Esophagus squamous epithelium (tissue), 5 donors: ENCODE results near the gene MBD6. TPM values are rescaled to one million over a fixed set of nuclear protein-coding genes. Genes with fewer than 3 reads are reported as not detected.

ENCODE experiments used
- DNase-seq: peaks from one replicate; lab custom pipeline; 2025; lab: John Stamatoyannopoulos, UW
- H3K27ac ChIP-seq, 4 donors: fragments of 200-600 bp; sonication (generic); one replicate each; pipeline ENCODE4 v1.5.1; 2016 to 2019; ENCODE audit warnings: mild to moderate bottlenecking in 1 of 4
- H3K27me3 ChIP-seq, 4 donors: fragments of 200-600 bp; sonication (generic); 1 replicate in 3 of 4; 2 replicates in 1 of 4; pipeline versions ENCODE4 v1.5.1 to v1.6.0; 2017 to 2021; ENCODE audit warnings: antibody characterized with exemption in 1 of 4
- H3K36me3 ChIP-seq, 3 donors: fragments of 200-600 bp; sonication (generic); one replicate each; pipeline ENCODE4 v1.5.1; 2016 to 2019
- H3K4me1 ChIP-seq, 3 donors: fragments of 200-600 bp; sonication (generic); one replicate each; pipeline ENCODE4 v1.5.1; 2017 to 2019
- H3K4me3 ChIP-seq, 4 donors: fragments of 200-600 bp; sonication (generic); 1 replicate in 3 of 4; 2 replicates in 1 of 4; pipeline ENCODE4 v1.5.1; 2016 to 2019; ENCODE audit warnings: mild to moderate bottlenecking in 2 of 4, moderate library complexity in 1 of 4
- H3K9me3 ChIP-seq, 3 donors: fragments of 200-600 bp; sonication (generic); one replicate each; pipeline ENCODE4 v1.5.1; 2016 to 2019
- POLR2A ChIP-seq, 4 donors: fragments of 450-650 bp; IDR thresholded peaks; one replicate each; pipeline ENCODE4 v1.6.1; 2017; ENCODE audit warnings: antibody characterized with exemption in 4 of 4, mild to moderate bottlenecking in 4 of 4, moderate library complexity in 3 of 4
- WGBS, 2 donors: methylation state at CpG; one replicate each; pipeline ENCODE4 v1.1.5; 2018; 5-methylcytosine and 5-hydroxymethylcytosine counted together
- intact Hi-C: fragments of 100-400 bp; cut with DNase I; formaldehyde crosslinking; loops from one replicate; pipeline ENCODE4 v1.15.0; 2022
- total RNA-seq, 4 donors: library from RNA; depleted of rRNA; stranded (reverse); fragments of >200 nt; gene quantifications; one replicate each; pipeline ENCODE4 v1.1.0, GENCODE V29; 2016
- TF ChIP-seq, protein P1 (sequence below), 6 experiments: fragments of 450-650 bp in 4 of 6; fragments of 200-600 bp in 2 of 6; sonication (generic) in 2 of 6; IDR thresholded peaks; one replicate each; pipeline ENCODE4 v1.5.1; 2016 to 2019; ENCODE audit warnings: antibody characterized with exemption in 6 of 6, mild to moderate bottlenecking in 4 of 6, moderate library complexity in 4 of 6
- donor health status: DM: yes; HTN: yes; CAD: no.

The MBD6 gene
- total RNA-seq, 4 donors from 2014 or later, result 13.8 to 33.2 (median 17.6) TPM

DNA sequence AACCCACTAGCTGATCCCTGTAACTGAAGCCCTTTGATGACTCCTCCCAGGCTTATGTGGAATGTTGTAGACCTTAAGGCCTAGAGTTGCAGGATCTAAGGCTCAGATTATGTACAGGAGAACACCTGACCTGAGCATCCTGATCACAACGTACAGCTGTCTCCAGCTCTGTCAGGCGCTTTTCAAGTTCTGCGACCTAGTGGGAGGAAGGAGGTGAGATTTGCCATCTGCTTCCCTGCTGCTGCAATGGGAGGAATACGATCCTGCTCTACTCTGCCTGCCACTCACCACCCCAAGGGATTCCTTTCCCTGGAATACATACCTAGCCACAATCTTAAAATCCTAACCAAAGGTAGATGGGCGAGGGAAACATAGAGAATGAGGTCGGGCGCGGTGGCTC lies 10.5 kb downstream of the MBD6 start:
- Histone ChIP-seq H3K27me3 (no peaks in the 10 kb centered on the region), H3K4me1 (no peaks in the 10 kb centered on the region), H3K4me3 (no peak overlapping the region), H3K9me3 (no peaks in the 10 kb centered on the region), H3K27ac (no peak overlapping the region), H3K36me3 (peaks cover 20 to 98% (median 65%) of the 10 kb centered on the region in 3 donors)
- no peak for DNase-seq
- 90 to 92% methylated on average over 4 to 8 of the region's 8 CpGs for WGBS, 2 donors
- intact Hi-C loops, result no loop called here
- TF ChIP-seq, protein P1, sequence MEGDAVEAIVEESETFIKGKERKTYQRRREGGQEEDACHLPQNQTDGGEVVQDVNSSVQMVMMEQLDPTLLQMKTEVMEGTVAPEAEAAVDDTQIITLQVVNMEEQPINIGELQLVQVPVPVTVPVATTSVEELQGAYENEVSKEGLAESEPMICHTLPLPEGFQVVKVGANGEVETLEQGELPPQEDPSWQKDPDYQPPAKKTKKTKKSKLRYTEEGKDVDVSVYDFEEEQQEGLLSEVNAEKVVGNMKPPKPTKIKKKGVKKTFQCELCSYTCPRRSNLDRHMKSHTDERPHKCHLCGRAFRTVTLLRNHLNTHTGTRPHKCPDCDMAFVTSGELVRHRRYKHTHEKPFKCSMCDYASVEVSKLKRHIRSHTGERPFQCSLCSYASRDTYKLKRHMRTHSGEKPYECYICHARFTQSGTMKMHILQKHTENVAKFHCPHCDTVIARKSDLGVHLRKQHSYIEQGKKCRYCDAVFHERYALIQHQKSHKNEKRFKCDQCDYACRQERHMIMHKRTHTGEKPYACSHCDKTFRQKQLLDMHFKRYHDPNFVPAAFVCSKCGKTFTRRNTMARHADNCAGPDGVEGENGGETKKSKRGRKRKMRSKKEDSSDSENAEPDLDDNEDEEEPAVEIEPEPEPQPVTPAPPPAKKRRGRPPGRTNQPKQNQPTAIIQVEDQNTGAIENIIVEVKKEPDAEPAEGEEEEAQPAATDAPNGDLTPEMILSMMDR (IDR thresholded peaks at IDR 0.05), result no peak
- no peak for TF ChIP-seq POLR2A (IDR thresholded peaks at IDR 0.05)

DNA sequence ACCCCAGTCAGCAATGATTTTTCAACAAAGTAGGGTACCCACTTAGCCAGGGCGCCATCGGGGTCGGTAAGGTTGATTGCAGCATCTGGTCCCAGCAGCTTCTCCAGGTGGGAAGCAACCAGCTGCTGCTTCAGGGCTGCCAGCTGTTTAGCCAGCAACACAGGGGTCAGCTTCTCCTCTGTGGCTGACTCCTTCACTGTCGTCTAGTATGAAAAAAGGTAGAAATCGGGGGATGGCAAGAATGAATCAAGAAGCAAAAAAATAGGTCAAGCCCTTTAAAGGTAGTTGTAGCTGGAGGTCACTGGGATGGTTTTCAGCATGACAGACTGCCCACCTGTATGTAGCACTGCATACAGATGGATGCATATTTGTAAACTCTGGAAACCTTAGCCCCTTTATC lies 11.6 kb downstream of the MBD6 start:
- H3K4me1 ChIP-seq, result no peaks in the 10 kb centered on the region
- H3K9me3 ChIP-seq, result no peaks in the 10 kb centered on the region
- WGBS, 2 donors, result 89 to 91% methylated on average over 2 to 5 of the region's 5 CpGs
- H3K36me3 ChIP-seq, result peaks cover 16 to 98% (median 65%) of the 10 kb centered on the region in 3 donors
- TF ChIP-seq POLR2A (IDR thresholded peaks at IDR 0.05), result no peak
- TF ChIP-seq, protein P1 (IDR thresholded peaks at IDR 0.05), result no peak
- DNase-seq, result no peak
- intact Hi-C loops, result no loop called here
- no peak overlapping the region for H3K4me3 ChIP-seq
- H3K27me3 ChIP-seq, result no peaks in the 10 kb centered on the region
- no peak overlapping the region for H3K27ac ChIP-seq

DNA sequence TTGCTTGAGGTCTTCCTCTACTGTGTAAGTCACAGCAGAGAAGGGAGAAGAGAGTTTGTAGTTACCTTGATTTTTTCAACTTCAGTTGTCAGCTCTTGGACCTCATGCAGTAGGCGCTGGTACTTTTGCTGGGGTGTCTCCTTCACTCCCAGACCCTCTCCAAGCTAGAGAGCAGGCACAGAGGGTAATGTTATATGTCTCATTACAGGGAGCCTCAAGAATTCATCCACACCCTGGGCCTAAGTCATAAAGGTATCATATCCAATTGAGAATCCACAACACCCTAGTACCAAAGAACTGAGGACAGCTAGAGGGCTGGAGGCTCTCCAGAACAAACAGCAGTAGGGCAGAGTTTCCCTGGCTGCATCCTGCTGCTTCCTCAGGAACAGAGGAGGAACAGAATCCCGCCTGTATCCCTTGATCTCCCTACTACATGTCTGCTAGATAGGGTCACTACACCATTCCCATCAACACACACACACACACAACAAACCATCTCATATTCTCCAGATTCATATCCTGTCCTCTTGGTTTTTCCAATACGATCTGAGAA lies 12.4 kb downstream of the MBD6 start:
- H3K27me3 ChIP-seq, result no peaks in the 10 kb centered on the region
- TF ChIP-seq POLR2A (IDR thresholded peaks at IDR 0.05), result no peak
- TF ChIP-seq, protein P1 (IDR thresholded peaks at IDR 0.05), result no peak
- DNase-seq, result no peak
- no peak overlapping the region for H3K27ac ChIP-seq
- H3K4me3 ChIP-seq, result no peak overlapping the region
- intact Hi-C loops, result no loop called here
- H3K9me3 ChIP-seq, result no peaks in the 10 kb centered on the region
- H3K36me3 ChIP-seq, result peaks cover 16 to 98% (median 67%) of the 10 kb centered on the region in 3 donors
- WGBS, 2 donors, result 90 to 98% methylated on average over 3 of the region's 3 CpGs
- H3K4me1 ChIP-seq, result no peaks in the 10 kb centered on the region

DNA sequence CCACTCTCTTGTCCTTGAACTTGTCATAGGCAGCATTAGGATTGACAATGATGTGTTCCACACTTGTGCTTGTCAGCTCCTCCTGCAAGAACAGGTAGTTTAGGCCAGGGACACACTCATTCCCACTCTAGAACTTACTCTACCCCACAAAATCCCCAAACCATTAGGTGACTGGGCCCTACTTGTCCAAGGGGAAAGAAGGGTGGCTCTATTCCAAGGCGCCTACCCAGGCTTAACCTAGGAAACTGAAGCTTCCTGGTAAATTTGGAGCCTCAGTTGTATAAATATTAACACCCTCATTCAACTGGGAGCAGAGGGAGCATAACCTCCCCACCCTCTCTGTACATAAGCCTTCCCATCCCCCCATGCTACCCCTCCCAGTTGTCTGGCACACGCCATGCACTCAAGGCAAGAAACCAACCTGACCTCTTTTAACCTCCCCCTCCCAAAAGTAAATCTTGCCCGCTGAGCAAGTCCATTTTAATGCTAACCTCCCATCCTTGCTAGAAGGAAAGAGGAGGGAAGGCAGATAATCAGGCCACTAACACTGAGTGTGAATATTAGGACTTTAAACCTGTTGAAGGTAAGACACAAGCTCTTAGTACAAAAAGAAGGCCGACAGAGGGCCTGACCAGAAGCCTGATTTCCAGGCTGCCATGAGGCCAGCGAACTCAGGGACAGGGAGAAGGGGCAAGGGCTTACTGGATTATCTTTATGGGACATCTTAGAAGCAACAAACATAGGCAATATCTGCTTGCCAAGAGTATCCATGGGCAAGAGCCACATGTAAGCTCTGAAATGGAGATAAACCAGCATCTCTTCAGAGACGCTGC lies 13.4 kb downstream of the MBD6 start:
- H3K27ac ChIP-seq, result no peak overlapping the region
- WGBS, 2 donors, result 67 to 80% methylated on average over 4 to 5 of the region's 6 CpGs
- DNase-seq, result no peak

More for the DNA sequence above, 13.4 kb downstream of the MBD6 start:
- peaks cover 0 to under 1% (median 0%) of the 10 kb centered on the region in 3 donors for H3K4me1 ChIP-seq
- no peak overlapping the region for H3K4me3 ChIP-seq
- TF ChIP-seq, protein P1 (IDR thresholded peaks at IDR 0.05), result no peak
- TF ChIP-seq POLR2A (IDR thresholded peaks at IDR 0.05), result no peak
- H3K27me3 ChIP-seq, result no peaks in the 10 kb centered on the region
- intact Hi-C loops, result no loop called here
- peaks cover 16 to 96% (median 60%) of the 10 kb centered on the region in 3 donors for H3K36me3 ChIP-seq
- no peaks in the 10 kb centered on the region for H3K9me3 ChIP-seq
